GM23248 (cell line): ENCODE results near the gene TNKS1BP1.

ENCODE experiments used
- EZH2 ChIP-seq: fragments of 200-600 bp; sonication (generic); IDR thresholded peaks from 2 replicates; pipeline ENCODE4 v1.6.1; 2018; ENCODE audit warnings: antibody characterized with exemption, mild to moderate bottlenecking; ENCODE audit not compliant: insufficient read depth, poor library complexity, severe bottlenecking
- EZH2phosphoT487 ChIP-seq: fragments of 200-600 bp; sonication (generic); IDR thresholded peaks from 2 replicates; pipeline ENCODE4 v1.6.1; 2018; ENCODE audit warnings: antibody characterized with exemption, moderate library complexity, mild to moderate bottlenecking, low read depth; ENCODE audit not compliant: insufficient read depth

DNA sequence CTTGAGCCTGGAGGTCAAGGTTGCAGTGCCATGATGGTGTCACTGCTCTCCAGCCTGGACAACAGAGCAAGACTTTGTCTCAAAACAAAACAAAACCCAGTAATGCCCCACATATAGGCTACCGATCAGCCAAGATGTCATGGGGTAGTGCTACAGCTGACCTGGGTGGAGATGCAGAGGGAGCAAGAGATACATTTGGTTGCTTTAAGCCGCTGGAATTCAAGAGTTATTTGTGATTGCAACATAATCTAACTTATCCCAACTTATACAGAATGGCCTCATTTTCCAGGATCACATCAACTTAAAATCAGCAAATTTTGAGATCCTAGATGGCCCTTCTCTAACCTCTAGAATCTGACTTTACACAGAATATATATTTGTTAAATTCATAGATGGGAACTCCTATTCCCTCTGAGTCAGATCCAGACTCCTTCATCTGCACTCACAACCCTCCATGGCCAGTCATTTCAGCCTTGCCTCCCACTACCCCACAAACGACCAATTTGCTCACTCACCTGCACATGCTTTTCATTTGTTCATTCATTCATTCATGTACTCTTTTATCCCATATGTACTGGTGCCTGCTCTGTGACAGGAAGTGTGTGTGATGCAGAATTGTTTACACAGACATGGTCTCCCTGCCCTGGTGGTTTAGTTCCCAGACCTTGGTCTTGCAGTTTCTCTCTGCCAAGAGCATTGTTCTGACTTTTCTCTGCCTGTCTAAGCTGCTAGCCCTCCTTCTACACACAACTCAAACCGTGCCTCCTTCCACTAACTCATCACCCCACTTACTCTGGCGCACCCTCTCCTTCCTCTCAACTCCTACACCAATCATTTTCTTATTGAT lies 63.6 kb downstream of the TNKS1BP1 start:
- TF ChIP-seq EZH2 (no peak), EZH2phosphoT487 (no peak)
